Thymus (tissue), 11 donors: Measurements from ENCODE around the gene CFAP77. TPM values are rescaled to one million over a fixed set of nuclear protein-coding genes. Genes with fewer than 3 reads are reported as not detected.

Source experiments
- DNase-seq, 9 donors: peaks; one replicate each; pipeline ENCODE4 v3.0.0-alpha.2; 2013; ENCODE audit warnings: low spot score in 9 of 9, low read depth in 6 of 9, missing footprints in 1 of 9
- H3K27ac ChIP-seq, 2 donors: one replicate each; pipeline ENCODE4 v1.5.1; 2013; ENCODE audit warnings: control low read depth in 1 of 2, low read depth in 1 of 2, low read length in 1 of 2, mild to moderate bottlenecking in 1 of 2, moderate library complexity in 1 of 2
- H3K27me3 ChIP-seq, 2 donors: one replicate each; pipeline ENCODE4 v1.5.1; 2013; ENCODE audit warnings: low read length in 1 of 2; ENCODE audit not compliant: control insufficient read depth in 2 of 2, insufficient read depth in 1 of 2
- H3K36me3 ChIP-seq, 2 donors: one replicate each; pipeline ENCODE4 v1.5.1; 2013; ENCODE audit warnings: low read length in 1 of 2, mild to moderate bottlenecking in 1 of 2, moderate library complexity in 1 of 2; ENCODE audit not compliant: control insufficient read depth in 2 of 2, insufficient read depth in 2 of 2
- H3K4me1 ChIP-seq, 2 donors: one replicate each; pipeline ENCODE4 v1.5.1; 2013; ENCODE audit warnings: low read length in 2 of 2; ENCODE audit not compliant: control insufficient read depth in 2 of 2, insufficient read depth in 2 of 2
- H3K4me3 ChIP-seq, 2 donors: one replicate each; pipeline ENCODE4 v1.5.1; 2013; ENCODE audit warnings: low read length in 2 of 2, control low read depth in 1 of 2, mild to moderate bottlenecking in 1 of 2
- H3K9me3 ChIP-seq, 2 donors: one replicate each; pipeline ENCODE4 v1.5.1; 2013; ENCODE audit warnings: low read length in 1 of 2, mild to moderate bottlenecking in 1 of 2; ENCODE audit not compliant: control insufficient read depth in 2 of 2, insufficient read depth in 1 of 2
- WGBS: extraction: QIAGEN DNeasy Blood & Tissue Kit; methylation state at CpG from one replicate; pipeline ENCODE4 v1.1.7; 2013; 5-methylcytosine and 5-hydroxymethylcytosine counted together
- polyA plus RNA-seq: library from polyadenylated mRNA; stranded (reverse); fragments of 200-250 nt; gene quantifications from one replicate; pipeline ENCODE4 v1.2.3, GENCODE V29; 2013
- total RNA-seq: library from RNA; stranded (reverse); fragments of 120-200 nt; gene quantifications from one replicate; pipeline ENCODE4 v1.2.4, GENCODE V29; 2013
- donor health status: healthy.

Gene CFAP77
- total and polyA plus RNA-seq, 2 donors = 0.05 to 0.11 TPM

DNA sequence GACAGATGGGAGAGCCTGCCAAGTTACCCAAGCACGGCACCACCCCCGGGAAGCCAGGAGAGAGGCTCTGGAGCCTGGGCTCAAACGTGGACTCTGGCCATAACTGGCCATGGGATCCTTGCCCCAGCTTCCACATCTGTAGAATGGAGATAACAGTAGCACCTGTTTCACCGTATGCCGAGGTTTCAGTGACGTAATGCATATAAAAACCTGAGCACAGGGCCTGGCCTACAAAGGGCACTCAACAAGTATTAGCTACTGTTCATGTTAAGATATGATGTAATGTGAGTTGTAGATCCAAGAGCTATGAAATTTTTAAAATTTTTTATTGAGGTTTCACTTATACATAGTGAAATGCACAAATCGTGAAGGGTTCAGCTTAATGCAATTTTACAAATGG is 90.2 kb downstream of the CFAP77 start:
- H3K4me3 ChIP-seq = no peak overlapping the region
- H3K36me3 ChIP-seq = no peaks in the 10 kb centered on the region
- H3K4me1 ChIP-seq = no peaks in the 10 kb centered on the region
- H3K27ac ChIP-seq = no peak overlapping the region
- 90% methylated on average over 7 of the region's 7 CpGs for WGBS
- no peaks in the 10 kb centered on the region for H3K9me3 ChIP-seq
- DNase-seq = no peak
- H3K27me3 ChIP-seq = peaks cover 0 to 22% of the 10 kb centered on the region in 2 donors

GRCh38 chr9:132502480-132502879 is 92.5 kb downstream of the CFAP77 start:
- no peak for DNase-seq
- Histone ChIP-seq H3K27ac (no peak overlapping the region), H3K4me3 (no peak overlapping the region), H3K27me3 (peaks cover 0 to 43% of the 10 kb centered on the region in 2 donors), H3K4me1 (no peaks in the 10 kb centered on the region), H3K9me3 (no peaks in the 10 kb centered on the region), H3K36me3 (no peaks in the 10 kb centered on the region)
- WGBS = 95% methylated on average over 12 of the region's 12 CpGs

DNA sequence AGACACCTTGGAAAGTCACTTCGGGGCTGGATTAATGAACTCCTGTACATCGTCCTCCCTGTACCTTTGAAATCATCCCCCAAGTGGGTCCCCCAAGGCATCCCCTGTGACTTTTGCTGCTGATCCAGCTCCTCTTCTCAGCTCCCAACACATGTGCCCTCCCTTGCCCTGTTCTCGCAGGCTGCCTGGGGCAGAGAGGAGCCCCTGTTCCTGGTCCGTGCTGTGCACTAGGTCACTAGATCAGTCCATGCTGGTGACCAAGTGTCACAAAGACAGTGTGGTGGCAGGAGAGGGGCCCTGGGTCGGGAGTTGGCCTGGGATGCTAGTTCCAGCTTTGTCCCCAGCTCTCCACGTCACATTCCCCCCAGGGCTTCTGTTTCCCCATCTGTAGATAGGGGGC is 93.1 kb downstream of the CFAP77 start:
- H3K27ac ChIP-seq = no peak overlapping the region
- no peaks in the 10 kb centered on the region for H3K4me1 ChIP-seq
- H3K4me3 ChIP-seq = no peak overlapping the region
- peaks cover 0 to 43% of the 10 kb centered on the region in 2 donors for H3K27me3 ChIP-seq
- DNase-seq = no peak
- no peaks in the 10 kb centered on the region for H3K36me3 ChIP-seq
- no peaks in the 10 kb centered on the region for H3K9me3 ChIP-seq
- WGBS = 85% methylated on average over 6 of the region's 6 CpGs

- WGBS = 79% methylated on average over 9 of the region's 9 CpGs
- Histone ChIP-seq H3K4me1 (no peaks in the 10 kb centered on the region), H3K27ac (no peak overlapping the region), H3K36me3 (no peaks in the 10 kb centered on the region), H3K27me3 (peaks cover 0 to 43% of the 10 kb centered on the region in 2 donors), H3K9me3 (no peaks in the 10 kb centered on the region), H3K4me3 (no peak overlapping the region)
- DNase-seq = no peak
Observed at GRCh38 chr9:132504488-132504887, 94.5 kb downstream of the CFAP77 start.

GRCh38 chr9:132505991-132506655 is 96.1 kb downstream of the CFAP77 start:
- 93% methylated on average over 17 of the region's 17 CpGs for WGBS
- H3K36me3 ChIP-seq = no peaks in the 10 kb centered on the region
- peaks cover 0 to 46% of the 10 kb centered on the region in 2 donors for H3K27me3 ChIP-seq
- no peaks in the 10 kb centered on the region for H3K4me1 ChIP-seq
- no peaks in the 10 kb centered on the region for H3K9me3 ChIP-seq
- no peak overlapping the region for H3K4me3 ChIP-seq
- DNase-seq = no peak
- H3K27ac ChIP-seq = no peak overlapping the region

DNA sequence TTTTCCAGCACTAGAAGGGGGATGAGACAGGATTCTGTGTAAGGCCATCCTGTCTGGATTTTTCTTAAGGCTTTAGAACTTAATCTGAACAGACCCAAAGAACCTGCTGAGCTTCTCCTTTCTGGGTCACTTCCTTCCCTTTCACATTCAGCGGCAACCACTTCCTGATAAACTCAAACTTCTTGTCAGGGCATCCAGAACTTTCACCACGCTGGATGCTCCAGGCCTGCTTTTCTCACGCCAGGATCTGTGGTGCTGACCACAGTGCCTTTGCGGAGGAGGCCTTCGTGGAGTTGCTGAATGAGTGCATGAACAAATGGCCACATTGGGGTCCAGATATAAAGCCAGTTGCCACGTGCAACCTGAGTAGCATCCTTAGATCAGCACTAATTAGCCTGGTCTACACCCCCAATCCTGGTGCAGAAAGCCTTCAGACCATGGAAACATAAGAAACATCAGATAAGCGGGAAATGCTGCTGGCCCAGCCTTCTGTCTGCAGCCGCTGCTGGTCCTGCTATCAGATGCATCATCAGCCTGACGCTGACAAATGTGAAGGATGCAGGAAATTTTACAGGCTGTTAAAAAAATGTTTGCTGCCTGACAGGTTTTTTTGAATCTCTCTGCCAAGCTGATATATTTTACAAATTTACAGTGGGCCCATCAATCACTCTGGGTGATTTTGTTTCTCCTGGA is 97.1 kb downstream of the CFAP77 start:
- Histone ChIP-seq H3K27ac (no peak overlapping the region), H3K4me3 (no peak overlapping the region), H3K27me3 (peaks cover 0 to 45% of the 10 kb centered on the region in 2 donors), H3K9me3 (no peaks in the 10 kb centered on the region), H3K36me3 (no peaks in the 10 kb centered on the region), H3K4me1 (no peaks in the 10 kb centered on the region)
- WGBS = 31% methylated on average over 9 of the region's 9 CpGs
- no peak for DNase-seq

GRCh38 chr9:132507670-132508469 is 97.9 kb downstream of the CFAP77 start:
- WGBS = 51% methylated on average over 24 of the region's 24 CpGs
- Histone ChIP-seq H3K4me1 (no peaks in the 10 kb centered on the region), H3K27ac (no peak overlapping the region), H3K4me3 (no peak overlapping the region), H3K36me3 (no peaks in the 10 kb centered on the region), H3K9me3 (no peaks in the 10 kb centered on the region), H3K27me3 (peaks cover 0 to 45% of the 10 kb centered on the region in 2 donors)
- DNase-seq = peak; percentile 16 to 77 (median 56)

GRCh38 chr9:132509928-132510874 is 100.2 kb downstream of the CFAP77 start:
- no peaks in the 10 kb centered on the region for H3K4me1 ChIP-seq
- no peak overlapping the region for H3K27ac ChIP-seq
- H3K4me3 ChIP-seq = no peak overlapping the region
- no peaks in the 10 kb centered on the region for H3K36me3 ChIP-seq
- H3K27me3 ChIP-seq = peaks cover 3 to 45% of the 10 kb centered on the region in 2 donors
- no peak for DNase-seq
- WGBS = 93% methylated on average over 40 of the region's 40 CpGs
- no peaks in the 10 kb centered on the region for H3K9me3 ChIP-seq
